GM20431 (cell line): ENCODE data around the gene HSPB9.

Experiments used
- in situ Hi-C: fragments of 300-500 bp; cut with MseI, MboI; formaldehyde crosslinking; loops from one replicate; pipeline ENCODE4 v1.15.0; 2020; ENCODE audit warnings: low sequenced_read_pairs; ENCODE audit not compliant: unreplicated experiment

HSPB9 gene

GRCh38 chr17:42122371-42123303 lies at the start of gene HSPB9:
TSS of gene HSPB9 (plus strand) at chr17:42122804. CDS start at chr17:42122851, 47 bp downstream.
- in situ Hi-C loops, result no loop called here

- in situ Hi-C loops, result no loop called here
Measured at GRCh38 chr17:42075789-42076188, 46.8 kb upstream of the HSPB9 start.

- in situ Hi-C loops, result no loop called here
Measured at GRCh38 chr17:42076797-42077559, 45.6 kb upstream of the HSPB9 start.

- in situ Hi-C loops, result no loop called here
Measured at GRCh38 chr17:42077755-42078154, 44.8 kb upstream of the HSPB9 start.

- in situ Hi-C loops, result no loop called here
Measured at GRCh38 chr17:42078396-42079043, 44.1 kb upstream of the HSPB9 start.

GRCh38 chr17:42079541-42079940 lies 43.1 kb upstream of the HSPB9 start:
- in situ Hi-C loops, result no loop called here

- in situ Hi-C loops, result no loop called here
Measured at GRCh38 chr17:42081516-42082129, 41.0 kb upstream of the HSPB9 start.

- in situ Hi-C loops, result no loop called here
Measured at GRCh38 chr17:42087042-42087701, 35.4 kb upstream of the HSPB9 start.

- in situ Hi-C loops, result no loop called here
Measured at GRCh38 chr17:42087736-42088705, 34.6 kb upstream of the HSPB9 start.

GRCh38 chr17:42088736-42089135 lies 33.9 kb upstream of the HSPB9 start:
- in situ Hi-C loops, result no loop called here

GRCh38 chr17:42090964-42091790 lies 31.4 kb upstream of the HSPB9 start:
- in situ Hi-C loops, result no loop called here

- in situ Hi-C loops, result no loop called here
Measured at GRCh38 chr17:42092939-42093338, 29.7 kb upstream of the HSPB9 start.

- in situ Hi-C loops, result no loop called here
Measured at GRCh38 chr17:42094375-42095069, 28.1 kb upstream of the HSPB9 start.

GRCh38 chr17:42096360-42097111 lies 26.1 kb upstream of the HSPB9 start:
- in situ Hi-C loops, result no loop called here

- in situ Hi-C loops, result no loop called here
Measured at GRCh38 chr17:42097691-42098631, 24.6 kb upstream of the HSPB9 start, which contains the start of gene ZNF385C. TSS of gene ZNF385C (minus strand) at chr17:42098473. CDS start at chr17:42063056, 35,417 bp downstream.
